ENCODE measurements around the gene IL10RB.
A peak's percentile ranks its signal among the peaks of the same experiment; 100 is the strongest.
"Not testable (repeated sequence)": the region's sequence is repeated elsewhere in the genome, so short reads cannot be mapped to it uniquely, and the experiment has no call there.

The IL10RB gene

DNA sequence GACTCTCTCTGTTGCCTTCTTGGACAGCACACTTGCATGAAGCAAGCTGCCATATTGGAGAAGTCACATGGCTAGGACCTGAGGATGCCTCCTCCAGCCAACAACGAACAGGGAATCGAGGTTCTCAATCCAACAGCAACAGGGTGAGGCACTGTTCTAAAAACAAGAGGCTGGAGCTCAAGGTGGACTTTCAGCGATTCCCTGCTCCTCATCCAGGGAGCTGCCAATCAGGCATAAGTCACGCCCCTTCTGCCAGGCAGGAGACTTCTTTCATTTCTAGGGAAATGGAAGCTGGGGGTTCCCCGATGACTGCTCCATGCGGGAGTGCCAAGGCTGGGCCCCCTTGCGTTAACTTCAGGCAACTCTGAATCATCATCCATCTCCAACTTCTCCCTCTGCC is 35.9 kb downstream of the IL10RB start:
- no peak for DNase-seq (ENCODE audit: low read depth)

DNA sequence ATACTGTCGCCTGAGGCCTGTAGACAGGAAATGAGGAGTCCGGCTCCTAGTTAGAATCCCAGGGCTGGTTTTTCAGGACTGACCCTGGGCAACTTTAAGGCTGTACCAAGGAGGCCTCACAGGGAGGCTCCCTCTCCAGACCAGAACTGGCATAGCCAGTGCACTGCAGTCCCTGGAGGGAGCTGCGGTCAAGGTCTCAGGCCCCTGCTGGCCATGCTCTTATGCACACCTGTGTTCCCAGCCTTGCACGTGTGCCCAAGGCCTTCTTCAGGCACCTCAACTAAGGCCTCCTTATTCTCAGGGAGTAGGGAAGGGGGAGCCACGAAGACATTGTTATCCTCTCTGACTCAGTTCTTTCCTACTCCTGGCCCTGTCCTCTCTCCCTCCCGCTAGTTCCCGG is 36.6 kb downstream of the IL10RB start:
- no peak for DNase-seq (ENCODE audit: low read depth)

DNA sequence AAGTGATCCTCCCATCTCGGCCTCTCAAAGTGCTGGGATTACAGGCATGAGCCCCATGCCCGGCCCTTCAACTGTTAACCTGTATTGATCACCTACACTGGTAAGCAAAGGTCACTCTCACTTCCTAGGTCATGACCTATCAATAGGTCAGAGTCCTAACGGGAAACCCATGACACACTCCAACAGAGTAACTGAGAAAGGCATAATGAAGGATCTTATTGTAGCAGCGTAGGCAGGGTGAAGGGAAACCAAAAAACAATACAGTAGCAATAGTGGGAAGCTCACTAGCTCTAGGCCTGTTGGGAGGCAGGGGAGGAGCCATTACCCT is 39.1 kb downstream of the IL10RB start:
- DNase-seq (ENCODE audit: low read depth) = no peak

DNA sequence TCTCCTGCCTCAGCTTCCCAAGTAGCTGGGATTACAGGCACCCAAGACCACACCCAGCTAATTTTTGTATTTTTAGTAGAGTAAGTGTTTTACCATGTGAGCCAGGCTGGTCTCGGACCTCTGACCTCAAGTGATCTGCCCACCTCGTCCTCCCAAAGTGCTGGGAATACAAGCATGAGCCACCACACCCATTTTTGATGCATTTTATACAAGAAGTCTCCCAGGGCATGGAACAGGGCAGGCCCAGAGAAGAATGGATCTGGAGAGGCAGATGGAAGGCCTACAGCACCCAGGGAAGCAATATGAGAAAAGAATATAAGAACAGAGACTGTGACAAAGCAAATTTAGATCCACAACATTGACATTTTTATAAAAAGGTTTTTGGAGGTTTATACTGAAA is 39.8 kb downstream of the IL10RB start:
- no peak for DNase-seq (ENCODE audit: low read depth)

DNA sequence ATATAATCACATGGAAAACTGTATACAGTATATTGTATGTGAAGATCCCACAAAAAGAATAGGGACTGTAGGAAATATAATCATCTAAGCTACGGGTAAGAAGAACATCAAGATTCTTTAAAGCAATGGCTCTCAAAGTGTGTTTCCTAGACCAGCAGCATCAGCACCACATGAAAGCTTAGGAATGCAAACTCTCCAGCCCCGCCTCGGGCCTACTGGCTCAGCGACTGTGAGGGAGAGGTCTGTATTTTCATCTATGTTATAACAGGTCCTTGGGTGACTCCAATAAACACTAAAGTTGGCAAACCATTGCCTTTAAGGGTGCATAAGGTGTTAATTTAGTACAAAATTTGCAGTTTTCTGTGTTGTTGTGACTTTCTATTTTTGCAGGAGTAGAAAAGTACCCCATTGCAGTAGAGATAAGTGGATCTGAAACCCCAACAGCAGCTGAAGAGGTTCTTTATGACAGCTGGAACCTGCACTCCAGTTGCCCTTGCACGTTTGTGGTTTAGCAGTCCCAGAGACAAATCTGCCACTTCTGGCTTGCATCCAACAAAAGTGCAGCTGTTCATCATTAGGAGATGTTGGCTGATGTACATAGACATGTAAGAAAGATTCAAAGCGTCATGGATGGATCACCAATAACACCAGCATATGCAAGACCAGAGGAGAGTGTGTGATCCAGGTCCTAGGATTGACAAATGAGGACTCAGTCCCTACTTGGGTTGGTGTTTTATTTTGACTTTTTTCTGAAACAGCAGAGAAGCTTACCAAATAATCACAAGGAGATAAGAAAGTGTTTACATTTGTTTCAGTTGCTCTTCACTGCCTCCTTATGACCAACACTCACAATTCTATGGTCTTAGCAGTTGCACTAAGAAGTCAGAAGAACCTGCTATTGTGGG is 42.7 kb downstream of the IL10RB start:
- DNase-seq (ENCODE audit: low read depth) = no peak

DNA sequence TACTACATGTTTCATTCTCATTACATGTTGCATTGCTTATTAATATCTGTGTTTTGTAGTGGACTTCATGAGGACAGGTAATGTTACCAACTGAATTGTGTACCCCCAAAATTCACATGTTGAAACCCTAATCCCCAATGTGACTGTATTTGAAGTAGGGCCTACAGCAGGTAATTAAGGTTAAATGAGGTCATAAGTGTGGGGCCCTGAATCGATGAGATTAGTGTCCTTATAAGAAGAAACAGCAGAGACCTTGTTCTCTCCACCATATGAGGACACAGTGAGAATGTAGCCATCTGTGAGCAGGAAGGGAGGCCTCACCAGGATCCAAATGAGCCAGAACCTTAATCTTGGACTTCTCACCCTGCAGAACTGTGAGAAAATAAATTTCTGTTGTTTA is 43.6 kb downstream of the IL10RB start:
- DNase-seq (ENCODE audit: low read depth) = no peak

DNA sequence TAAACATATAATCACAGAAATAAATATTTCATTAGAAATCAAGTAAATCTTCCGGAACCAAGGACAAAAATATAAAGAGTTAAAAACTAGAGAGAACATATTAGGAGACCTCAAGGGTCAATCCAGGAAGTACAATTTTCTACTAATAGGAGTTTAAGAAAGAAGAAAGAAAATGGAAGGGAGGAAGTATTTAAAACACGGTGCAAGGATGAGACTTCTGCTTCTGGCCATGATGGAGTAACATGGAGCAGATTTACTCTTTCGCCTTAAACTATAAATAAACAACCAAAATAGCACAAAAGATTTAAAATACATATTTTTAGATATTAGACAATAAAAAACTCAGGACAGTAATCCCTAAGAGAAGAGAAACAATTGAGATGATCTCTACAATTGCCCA is 46.0 kb downstream of the IL10RB start:
- DNase-seq (ENCODE audit: low read depth) = no peak

DNA sequence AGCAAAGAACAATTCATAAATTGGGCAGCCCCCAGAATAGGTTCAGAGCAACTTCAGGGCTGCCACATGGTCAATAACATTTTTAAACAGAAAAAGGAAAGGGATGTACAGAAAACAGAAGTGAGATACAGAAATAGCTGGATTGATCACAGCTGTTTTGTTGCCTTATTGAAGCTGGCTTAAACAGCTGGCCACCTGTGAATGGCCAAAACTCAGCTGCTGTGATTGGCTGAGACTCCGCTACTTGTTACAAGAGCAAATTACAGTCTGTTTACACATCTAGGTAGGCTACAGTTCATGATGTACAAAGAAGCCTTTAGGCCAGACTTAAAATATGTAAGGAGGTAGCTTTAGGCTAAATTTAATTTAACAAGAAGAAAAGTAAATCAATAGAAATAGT is 47.0 kb downstream of the IL10RB start:
- no peak for DNase-seq (ENCODE audit: low read depth)

DNA sequence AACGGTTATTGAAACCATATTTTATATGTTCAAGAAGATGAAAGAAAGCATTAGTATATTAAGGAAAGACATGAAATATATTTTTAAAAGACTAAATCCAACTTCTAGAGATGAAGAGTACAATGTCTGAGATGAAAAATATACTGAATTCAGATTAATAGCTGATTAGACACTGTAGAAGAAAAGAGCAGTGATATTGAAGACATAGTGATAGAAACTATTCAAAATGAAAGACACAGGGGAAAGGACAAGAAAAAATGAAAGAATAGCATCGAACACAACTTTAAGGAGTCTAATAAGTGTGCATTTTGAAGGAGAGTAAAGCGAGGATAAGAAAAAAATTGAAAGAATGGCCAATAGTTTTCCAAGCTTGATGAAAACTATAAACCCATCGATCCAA is 47.4 kb downstream of the IL10RB start:
- DNase-seq (ENCODE audit: low read depth) = no peak

DNA sequence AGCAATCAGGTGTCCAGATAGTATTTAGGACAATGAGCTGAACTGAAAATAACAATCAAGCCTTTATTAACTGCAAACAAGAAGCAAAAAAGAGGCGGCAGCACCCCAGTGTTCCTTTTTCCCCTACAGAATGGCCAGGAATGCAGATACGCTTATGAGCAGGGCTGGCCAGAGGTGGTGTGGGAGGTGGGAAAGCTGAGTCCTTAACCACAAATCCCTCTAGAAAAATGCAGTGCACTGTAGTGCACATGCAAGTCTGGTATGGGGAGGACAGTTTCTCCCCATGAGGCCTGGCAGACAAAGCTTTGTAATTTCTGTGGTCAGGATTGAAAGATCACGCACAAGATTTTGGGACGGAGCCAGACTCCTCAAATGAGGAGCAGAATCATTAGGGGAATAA is 47.9 kb downstream of the IL10RB start:
- DNase-seq (ENCODE audit: low read depth) = no peak

DNA sequence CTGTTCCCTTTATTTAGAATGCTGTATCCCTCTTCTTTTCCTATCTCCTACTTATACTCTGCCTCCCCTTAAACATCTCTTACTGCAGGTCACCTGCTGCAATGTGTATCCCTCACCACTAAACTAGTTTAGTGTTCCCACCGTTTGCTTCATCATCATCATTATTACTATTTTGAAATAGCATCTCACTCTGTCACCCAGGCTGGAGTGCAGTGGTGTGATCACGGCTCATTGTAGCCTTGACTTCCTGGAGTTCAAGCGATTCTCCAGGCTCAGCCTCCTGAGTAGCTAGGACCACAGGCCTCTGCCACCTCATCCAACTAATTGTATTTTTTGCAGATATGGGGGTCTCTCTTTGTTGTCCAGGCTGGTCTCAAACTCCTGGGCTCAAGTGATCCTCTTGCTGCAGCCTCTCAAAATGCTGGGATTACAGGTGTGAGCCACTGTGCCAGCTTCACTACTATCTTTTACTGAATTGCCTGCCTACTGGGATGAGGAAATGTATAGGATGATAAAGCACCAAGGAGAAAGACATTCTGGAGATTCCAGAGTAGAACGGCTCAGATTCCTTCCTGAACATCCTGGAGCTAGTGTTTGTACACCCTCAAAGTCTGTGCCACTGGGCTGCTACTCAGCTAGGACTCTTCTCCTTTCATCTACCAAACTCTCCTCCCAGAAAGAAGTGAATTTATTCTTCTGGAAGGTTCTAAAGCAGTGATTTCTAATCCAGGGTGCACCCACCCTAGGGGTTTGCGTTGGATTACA is 50.0 kb downstream of the IL10RB start:
- DNase-seq (ENCODE audit: low read depth) = no peak

DNA sequence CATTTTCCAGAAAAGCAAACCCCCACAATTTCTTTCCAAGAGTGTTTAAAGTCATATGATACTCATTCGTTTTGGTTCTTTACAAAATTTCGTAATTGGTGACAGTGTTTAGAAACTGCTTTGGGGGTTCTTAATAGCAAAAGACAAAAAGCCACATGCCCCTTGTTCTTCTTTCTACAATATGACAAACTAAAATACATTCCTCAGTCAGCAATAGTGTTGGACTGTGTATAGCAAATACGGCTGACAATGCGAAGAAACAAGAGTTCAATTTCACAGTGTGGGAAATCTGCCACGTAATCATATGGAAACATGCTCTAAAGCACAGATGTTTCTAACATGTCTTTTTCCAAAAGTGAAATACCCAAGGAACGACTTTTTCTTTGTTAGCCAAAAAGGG is 51.0 kb downstream of the IL10RB start:
- no peak for DNase-seq (ENCODE audit: low read depth)

DNA sequence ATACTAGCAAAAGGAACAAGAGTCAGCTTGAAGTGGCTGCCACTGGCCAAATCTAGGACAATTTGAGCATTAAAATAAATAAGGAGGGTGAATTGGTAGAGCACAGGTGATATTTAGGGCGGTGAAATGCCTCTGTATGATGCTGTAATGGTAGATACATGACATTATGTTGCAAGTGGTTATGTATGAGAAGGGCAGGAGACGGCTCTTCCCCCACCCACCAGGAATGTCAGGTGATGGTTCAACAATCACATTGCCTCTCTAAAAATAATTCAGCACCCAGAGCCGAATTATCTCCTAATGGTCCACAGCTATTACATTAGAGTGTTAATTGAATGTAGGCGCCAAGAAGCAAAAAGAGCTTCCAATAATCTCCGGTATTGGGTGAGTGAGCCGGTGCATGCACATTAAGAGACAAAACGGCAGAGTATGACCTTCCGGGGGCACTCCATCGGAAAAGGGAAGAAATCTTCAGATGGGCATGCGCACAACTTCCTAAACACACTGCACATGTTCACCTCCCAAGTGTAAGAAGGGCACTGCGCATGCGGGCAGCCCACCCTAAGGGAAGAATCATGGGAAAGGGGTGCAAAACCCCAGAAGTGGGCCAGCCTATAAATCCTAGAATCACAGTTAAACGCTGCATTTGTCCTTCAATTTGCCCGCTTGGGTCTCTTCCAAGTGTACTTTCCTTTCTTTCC is 51.8 kb downstream of the IL10RB start:
- no peak for DNase-seq (ENCODE audit: low read depth)

DNA sequence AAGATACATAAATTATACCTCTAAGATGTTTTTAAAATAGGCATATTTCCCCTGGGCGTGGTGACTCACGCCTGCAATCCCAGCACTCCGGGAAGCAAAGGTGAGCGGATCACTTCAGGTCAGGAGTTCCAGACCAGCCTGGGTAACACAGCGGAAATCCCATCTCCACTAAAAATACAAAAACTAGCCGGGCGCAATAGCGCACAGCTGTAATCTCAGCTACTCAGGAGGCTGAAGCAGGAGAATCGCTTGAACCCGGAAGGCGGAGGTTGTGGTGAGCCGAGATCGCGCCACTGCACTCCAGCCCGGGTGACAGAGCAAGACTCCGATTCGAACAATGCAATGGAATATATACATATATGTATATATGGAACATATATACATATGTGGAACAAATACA is 54.8 kb downstream of the IL10RB start:
- not testable (repeated sequence) for DNase-seq (ENCODE audit: low read depth)

DNA sequence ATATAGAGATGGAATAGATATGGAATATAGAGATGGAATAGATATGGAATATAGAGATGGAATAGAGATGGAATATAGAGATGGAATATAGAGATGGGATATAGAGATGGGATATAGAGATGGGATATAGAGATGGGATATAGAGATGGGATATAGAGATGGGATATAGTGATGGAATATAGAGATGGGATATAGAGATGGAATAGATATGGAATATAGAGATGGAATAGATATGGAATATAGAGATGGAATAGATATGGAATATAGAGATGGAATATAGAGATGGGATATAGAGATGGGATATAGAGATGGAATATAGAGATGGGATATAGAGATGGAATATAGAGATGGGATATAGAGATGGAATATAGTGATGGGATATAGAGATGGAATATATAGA is 57.4 kb downstream of the IL10RB start:
- DNase-seq (ENCODE audit: low read depth) = not testable (repeated sequence)

DNA sequence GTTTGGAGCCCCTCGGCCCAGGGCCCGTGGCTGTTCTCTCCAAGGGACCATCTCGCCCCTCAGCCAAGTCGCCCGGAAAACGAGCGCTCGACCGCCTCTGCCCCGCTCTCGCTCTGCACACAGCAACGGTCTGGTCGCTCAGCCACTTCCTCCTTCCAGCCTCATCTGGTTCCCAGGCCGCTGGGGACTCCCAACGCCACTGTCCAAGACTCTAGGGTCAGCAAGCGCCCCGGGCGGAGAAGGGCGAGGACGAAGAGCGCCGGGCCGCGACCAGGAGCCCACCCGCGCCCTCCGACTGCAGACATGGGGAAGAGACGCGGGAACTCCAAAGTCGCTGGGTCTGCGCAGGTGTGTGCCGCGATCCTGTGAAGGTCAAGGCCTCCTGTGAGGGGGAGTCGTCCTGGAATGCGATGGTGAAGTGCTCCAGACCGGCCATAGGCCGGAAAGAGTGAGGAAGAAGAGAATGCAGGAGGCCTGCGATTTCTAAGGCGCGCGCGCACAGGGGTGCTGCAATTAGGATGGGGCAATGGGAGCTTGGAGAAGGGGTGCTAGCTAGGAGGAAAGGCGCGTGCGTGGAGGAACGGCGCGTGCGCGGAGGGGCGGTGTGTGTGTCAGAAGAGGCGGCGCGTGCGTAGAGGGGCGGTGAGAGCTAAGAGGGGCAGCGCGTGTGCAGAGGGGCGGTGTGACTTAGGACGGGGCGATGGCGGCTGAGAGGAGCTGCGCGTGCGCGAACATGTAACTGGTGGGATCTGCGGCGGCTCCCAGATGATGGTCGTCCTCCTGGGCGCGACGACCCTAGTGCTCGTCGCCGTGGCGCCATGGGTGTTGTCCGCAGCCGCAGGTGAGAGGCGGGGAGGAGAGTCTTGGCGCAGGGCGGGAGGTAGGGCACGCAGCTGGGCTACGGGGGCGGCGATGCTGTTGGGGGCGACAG is 58.4 kb downstream of the IL10RB start, which contains the start of gene IFNAR1:
IFNAR1 (plus strand) TSS at position 680 of the 931 bp plus-strand sequence; CDS start at position 766, 86 bp downstream.
- DNase-seq (ENCODE audit: low read depth) = peak; percentile 94

DNA sequence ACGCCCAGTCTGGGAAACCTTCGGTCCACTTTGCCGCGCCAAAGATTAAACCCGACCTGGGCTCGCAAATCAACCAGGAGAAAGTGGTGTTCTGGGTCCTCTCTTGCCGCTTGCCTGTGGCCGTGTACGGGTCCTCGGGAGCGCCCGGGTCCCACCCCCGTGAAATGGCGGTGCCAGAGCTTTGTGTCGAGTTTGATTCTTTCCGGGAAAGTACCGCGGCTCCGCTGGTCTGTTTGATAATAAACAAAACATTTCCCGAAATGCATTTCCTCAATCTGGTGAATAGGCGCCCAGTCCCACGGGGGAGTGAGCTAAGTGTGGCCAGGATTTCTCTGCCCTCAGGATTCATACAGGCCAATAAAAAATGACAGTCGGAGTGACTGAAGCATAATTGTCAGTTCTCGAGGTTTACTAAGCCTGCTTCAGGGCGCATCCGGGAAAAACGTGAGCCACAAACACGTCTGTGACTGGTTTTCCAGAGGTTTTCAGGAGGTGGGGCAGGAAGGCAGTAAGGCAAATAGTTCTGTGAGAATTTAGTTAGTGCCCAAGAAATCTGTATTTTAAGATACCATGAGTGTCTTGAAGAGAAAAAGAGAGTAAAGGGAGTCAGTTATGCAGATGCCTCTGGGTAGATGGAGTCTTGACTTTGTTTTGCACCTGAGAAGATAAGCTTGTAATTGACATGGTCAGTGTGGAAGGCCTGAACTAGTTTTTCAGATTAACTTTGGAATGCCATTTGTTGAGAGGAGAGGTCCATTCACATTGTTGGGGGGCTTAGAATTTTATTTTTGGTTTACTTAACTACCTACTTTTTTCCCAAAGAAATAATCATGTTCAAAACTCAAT is 59.3 kb downstream of the IL10RB start:
- DNase-seq (ENCODE audit: low read depth) = peak; percentile 57

DNA sequence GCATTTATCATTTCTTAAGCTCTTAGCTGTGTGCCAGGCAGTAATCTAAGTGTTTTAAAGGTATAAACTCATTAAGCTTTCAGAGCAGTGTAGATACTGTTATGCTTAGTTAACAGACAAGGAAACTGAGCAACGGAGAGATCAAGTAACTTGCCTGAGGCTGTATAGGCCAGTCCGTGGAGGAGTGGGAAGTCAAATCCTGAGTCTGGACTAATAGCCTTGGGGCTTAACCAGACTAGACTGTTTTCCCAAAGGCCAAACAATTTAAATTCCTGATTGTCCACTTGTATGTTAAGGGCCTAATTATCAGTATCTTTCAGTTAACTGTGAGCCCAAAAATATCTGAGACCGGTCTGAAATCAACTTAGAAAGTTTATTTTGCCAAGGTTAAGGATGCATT is 61.2 kb downstream of the IL10RB start:
- DNase-seq (ENCODE audit: low read depth) = no peak

DNA sequence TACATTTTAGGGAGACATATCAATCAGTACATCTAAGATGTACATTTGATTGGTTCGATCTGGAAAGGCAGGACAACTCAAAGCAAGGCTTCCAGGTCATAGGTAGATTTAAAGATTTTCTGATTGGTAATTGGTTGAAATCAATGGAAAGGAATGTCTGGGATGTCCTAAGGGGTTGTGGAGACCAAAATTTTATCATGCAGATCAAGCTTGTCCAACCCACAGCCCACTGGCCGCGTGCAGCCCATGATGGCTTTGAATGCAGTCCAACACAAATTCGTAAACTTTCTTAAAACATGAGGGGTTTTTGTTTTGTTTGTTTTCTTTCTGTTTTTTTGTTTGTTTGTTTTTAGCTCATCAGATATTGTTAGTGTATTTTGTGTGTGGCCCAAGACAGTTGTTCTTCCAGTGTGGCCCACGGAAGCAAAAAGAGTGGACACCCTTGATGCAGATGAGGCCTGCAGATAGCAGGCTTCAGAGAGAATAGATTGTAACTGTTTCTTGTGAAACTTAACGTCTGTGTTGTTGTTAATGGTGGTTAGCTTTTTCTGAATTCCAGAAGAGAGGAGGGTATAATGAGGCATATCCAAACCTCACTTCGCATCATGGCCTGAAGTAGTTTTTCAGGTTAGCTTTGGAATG is 61.7 kb downstream of the IL10RB start:
- DNase-seq (ENCODE audit: low read depth) = no peak

DNA sequence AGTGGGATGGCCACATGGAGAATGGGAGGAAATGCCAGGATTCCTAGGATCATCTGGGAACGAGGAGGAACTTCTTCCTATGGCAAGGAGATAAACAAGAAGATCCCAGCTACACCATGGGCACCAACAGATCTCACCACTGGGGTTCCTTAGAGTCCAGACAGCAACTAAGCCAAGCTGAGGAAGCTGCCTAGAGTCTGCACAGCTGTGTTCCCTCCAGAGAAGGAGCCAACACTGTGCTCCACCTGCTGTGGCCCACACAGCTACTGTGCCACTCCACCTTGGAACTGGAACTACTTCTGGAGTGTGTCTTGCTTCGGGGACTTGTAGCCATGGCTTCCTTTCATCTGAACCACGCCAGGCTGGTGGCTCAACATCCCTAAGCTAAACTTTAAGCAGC is 64.6 kb downstream of the IL10RB start:
- no peak for DNase-seq (ENCODE audit: low read depth)

Data from HS-27A (cell line).